HepG2 (cell line): Measurements from ENCODE around the gene ZFP28. TPM values are rescaled to one million over a fixed set of nuclear protein-coding genes. Genes with fewer than 3 reads are reported as not detected.

Experiments
- ATAC-seq: fragments of 200-7000 bp; cut with Tn5 transposase; 3 replicates; pipeline ENCODE4 v1.9.1; 2020; ENCODE audit warnings: mild to moderate bottlenecking, moderate library complexity
- BruUV-seq: library from RNA; stranded (reverse); fragments of 400-500 nt; replicated peaks from 2 replicates; lab custom pipeline; 2021; lab: Mats Ljungman, UMichigan
- CTCF ChIA-PET: fragments of 300-600 bp; formaldehyde crosslinking; extraction: SDS; loops from one replicate; lab custom pipeline; 2021; ENCODE audit warnings: low total read pairs, inconsistent platforms, low intra/inter-chr PET ratio; lab: Yijun Ruan, JAX
- POLR2A ChIA-PET: fragments of 350-600 bp; sonication (Branson Sonifier 250); formaldehyde crosslinking; loops from one replicate; lab custom pipeline; 2020; ENCODE audit warnings: antibody characterized with exemption, inconsistent platforms; lab: Yijun Ruan, JAX
- DNase-seq: peaks from one replicate; pipeline ENCODE4 v3.0.0-alpha.2; 2015; ENCODE audit warnings: low spot score
- FAIRE-seq: peaks from 3 replicates; lab custom pipeline; 2011; peaks lifted over from hg19 to GRCh38; lab: Jason Lieb, UNC
- H2AFZ ChIP-seq: one replicate; pipeline ENCODE4 v1.6.1; 2011; ENCODE audit warnings: low read length, inconsistent platforms
- H3K27ac ChIP-seq: fragments of 300-600 bp; 3 replicates; pipeline ENCODE4 v1.8.0; 2011; ENCODE audit warnings: mixed run types, mild to moderate bottlenecking, mixed read lengths, low read length, inconsistent platforms; ENCODE audit not compliant: insufficient read depth; ENCODE audit errors: extremely low read length
- H3K27me3 ChIP-seq, 2 experiments: fragments of 200-600 bp in 1 of 2; 2 replicates in 1 of 2; 3 replicates in 1 of 2; pipeline versions ENCODE4 v1.6.0 to v1.8.0; 2011; ENCODE audit warnings: low read length in 2 of 2, mild to moderate bottlenecking in 2 of 2, moderate library complexity in 2 of 2, inconsistent platforms in 1 of 2; ENCODE audit not compliant: insufficient read depth in 2 of 2, control insufficient read depth in 1 of 2
- H3K36me3 ChIP-seq, 2 experiments: fragments of 200-600 bp in 1 of 2; replicated peaks in 1 of 2; 2 replicates in 1 of 2; 3 replicates in 1 of 2; pipeline versions ENCODE4 v1.5.1 to v1.8.0; 2011; ENCODE audit warnings: low read length in 2 of 2, inconsistent platforms in 1 of 2; ENCODE audit not compliant: insufficient read depth in 2 of 2, control insufficient read depth in 1 of 2
- H3K4me1 ChIP-seq: 2 replicates; pipeline ENCODE4 v1.5.1; 2012; ENCODE audit warnings: low read length, inconsistent platforms; ENCODE audit not compliant: insufficient read depth
- H3K4me2 ChIP-seq: 2 replicates; pipeline ENCODE4 v1.6.0; 2011; ENCODE audit warnings: low read depth, low read length, inconsistent platforms
- H3K4me3 ChIP-seq, 3 experiments: fragments of 200-600 bp in 1 of 3; sonication (generic), shearing (Covaris generic) in 1 of 3; replicated peaks in 1 of 3; 2 replicates each; pipeline ENCODE4 v1.5.1; 2011 to 2016; ENCODE audit warnings: low read length in 3 of 3, inconsistent platforms in 2 of 3, low read depth in 2 of 3, mild to moderate bottlenecking in 2 of 3, control low read depth in 1 of 3, mixed read lengths in 1 of 3; ENCODE audit not compliant: insufficient read depth in 1 of 3
- H3K79me2 ChIP-seq: one replicate; pipeline ENCODE4 v1.6.1; 2011; ENCODE audit warnings: low read length, inconsistent platforms; ENCODE audit not compliant: insufficient read depth
- H3K9ac ChIP-seq: 2 replicates; pipeline ENCODE4 v1.6.0; 2011; ENCODE audit warnings: mild to moderate bottlenecking, low read depth, low read length, inconsistent platforms; ENCODE audit not compliant: insufficient read depth
- H3K9me3 ChIP-seq: 2 replicates; pipeline ENCODE4 v1.5.1; 2012; ENCODE audit warnings: mild to moderate bottlenecking, low read length
- H4K20me1 ChIP-seq: 2 replicates; pipeline ENCODE4 v1.6.0; 2011; ENCODE audit warnings: inconsistent platforms, mild to moderate bottlenecking, low read length, moderate library complexity; ENCODE audit not compliant: insufficient read depth
- ARNTL ChIP-seq: sonication (generic); formaldehyde crosslinking; IDR thresholded peaks from 2 replicates; pipeline ENCODE4 v1.4.0; 2020; ENCODE audit warnings: mild to moderate bottlenecking, missing genetic modification reagents
- ATF7-NPFF ChIP-seq: sonication (generic); formaldehyde crosslinking; IDR thresholded peaks from 2 replicates; pipeline ENCODE4 v1.8.1; 2023; ENCODE audit warnings: mild to moderate bottlenecking, low read depth, missing genetic modification reagents, moderate library complexity
- CREM ChIP-seq, 2 experiments: sonication (generic) in 1 of 2; formaldehyde crosslinking in 1 of 2; IDR thresholded peaks; 2 replicates each; pipeline versions ENCODE4 v1.4.0 to v1.6.1; 2016 to 2020; ENCODE audit warnings: antibody characterized with exemption in 1 of 2, mild to moderate bottlenecking in 1 of 2, missing genetic modification reagents in 1 of 2
- ELF1 ChIP-seq: sonication (generic); formaldehyde crosslinking; IDR thresholded peaks from 2 replicates; pipeline ENCODE4 v1.4.0; 2020; ENCODE audit warnings: missing genetic modification reagents
- GPN1 ChIP-seq: sonication (generic); formaldehyde crosslinking; IDR thresholded peaks from 2 replicates; pipeline ENCODE4 v1.5.1; 2020; ENCODE audit warnings: missing genetic modification reagents, borderline replicate concordance
- HDAC1 ChIP-seq: sonication (generic); formaldehyde crosslinking; IDR thresholded peaks from 2 replicates; pipeline ENCODE4 v1.5.1; 2020; ENCODE audit warnings: mild to moderate bottlenecking, missing genetic modification reagents
- IRF9 ChIP-seq: sonication (generic); formaldehyde crosslinking; IDR thresholded peaks from 2 replicates; pipeline ENCODE4 v1.8.0; 2022; ENCODE audit warnings: missing genetic modification reagents, mild to moderate bottlenecking, borderline replicate concordance
- NPAS2 ChIP-seq: sonication (generic); formaldehyde crosslinking; IDR thresholded peaks from 2 replicates; pipeline ENCODE4 v1.8.0; 2022; ENCODE audit warnings: mild to moderate bottlenecking, missing genetic modification reagents, borderline replicate concordance
- YEATS2 ChIP-seq: sonication (generic); formaldehyde crosslinking; IDR thresholded peaks from 2 replicates; pipeline ENCODE4 v1.4.0; 2020; ENCODE audit warnings: missing genetic modification reagents, borderline replicate concordance
- ZFX ChIP-seq: sonication (generic); formaldehyde crosslinking; IDR thresholded peaks from 2 replicates; pipeline ENCODE4 v1.4.0; 2020; ENCODE audit warnings: mild to moderate bottlenecking, low read depth, missing genetic modification reagents, moderate library complexity
- ZNF354B ChIP-seq: sonication (generic); formaldehyde crosslinking; IDR thresholded peaks from 2 replicates; pipeline ENCODE4 v1.8.0; 2022; ENCODE audit warnings: mild to moderate bottlenecking, missing genetic modification reagents
- ZNF709 ChIP-seq: sonication (generic); formaldehyde crosslinking; IDR thresholded peaks from 2 replicates; pipeline ENCODE4 v1.5.0; 2020; ENCODE audit warnings: mild to moderate bottlenecking, missing genetic modification reagents
- WGBS: methylation state at CpG from one replicate; pipeline ENCODE4 v1.1.6; 2017; ENCODE audit warnings: low lambda C conversion rate; 5-methylcytosine and 5-hydroxymethylcytosine counted together
- in situ Hi-C: cut with HindIII; loops from 2 replicates; pipeline ENCODE4 v1.10.0; 2017; ENCODE audit warnings: low pct_unique_long_range_greater_than_20kb; ENCODE audit not compliant: extremely low pct_ligation_motif_present
- intact Hi-C: fragments of 100-400 bp; cut with micrococcal nuclease; formaldehyde crosslinking; loops from one replicate; pipeline ENCODE4 v1.10.0; 2022; ENCODE audit not compliant: unreplicated experiment
- polyA plus RNA-seq, 8 experiments: library from polyadenylated mRNA; depleted of rRNA in 3 of 8; stranded (reverse) in 7 of 8; unstranded in 1 of 8; fragments of >200 nt; fragmentation: Illumina TruSeq in 4 of 8; extraction: Trizol in 4 of 8; gene quantifications; 2 replicates each; pipeline versions ENCODE4 v1.2.1 to v1.2.3, GENCODE V29; 2011 to 2016; ENCODE audit warnings: low read depth in 4 of 8, missing spikeins in 1 of 8, mixed read lengths in 1 of 8; ENCODE audit not compliant: insufficient read depth in 1 of 8
- total RNA-seq, 5 experiments: library from RNA; depleted of rRNA; stranded (reverse); fragments of >200 nt; fragmentation: Illumina TruSeq; extraction: Trizol; gene quantifications; 2 replicates each; pipeline ENCODE4 v1.2.3, GENCODE V29; 2016; ENCODE audit warnings: low read depth in 1 of 5
- TF ChIP-seq, protein P1 (sequence below): sonication (generic); formaldehyde crosslinking; IDR thresholded peaks from 2 replicates; pipeline ENCODE4 v1.9.0; 2022; ENCODE audit warnings: missing genetic modification reagents, mild to moderate bottlenecking, borderline replicate concordance
- TF ChIP-seq, protein P2 (sequence below): sonication (generic); formaldehyde crosslinking; IDR thresholded peaks from 2 replicates; pipeline ENCODE4 v1.5.1; 2020; ENCODE audit warnings: mild to moderate bottlenecking, missing genetic modification reagents, moderate library complexity

ZFP28 gene
- total and polyA plus RNA-seq, 2 of the 13 experiments (the other 11 are each of a cell fraction or from before 2014, with no cell fraction given): not detected

- no peak for TF ChIP-seq ELF1 (CRISPR knock-in tag)
- 0 out of 2 replicates have a peak, but pooled peaks have one; percentile 22 for TF ChIP-seq IRF9 (CRISPR knock-in tag)
- TF ChIP-seq, protein P1, sequence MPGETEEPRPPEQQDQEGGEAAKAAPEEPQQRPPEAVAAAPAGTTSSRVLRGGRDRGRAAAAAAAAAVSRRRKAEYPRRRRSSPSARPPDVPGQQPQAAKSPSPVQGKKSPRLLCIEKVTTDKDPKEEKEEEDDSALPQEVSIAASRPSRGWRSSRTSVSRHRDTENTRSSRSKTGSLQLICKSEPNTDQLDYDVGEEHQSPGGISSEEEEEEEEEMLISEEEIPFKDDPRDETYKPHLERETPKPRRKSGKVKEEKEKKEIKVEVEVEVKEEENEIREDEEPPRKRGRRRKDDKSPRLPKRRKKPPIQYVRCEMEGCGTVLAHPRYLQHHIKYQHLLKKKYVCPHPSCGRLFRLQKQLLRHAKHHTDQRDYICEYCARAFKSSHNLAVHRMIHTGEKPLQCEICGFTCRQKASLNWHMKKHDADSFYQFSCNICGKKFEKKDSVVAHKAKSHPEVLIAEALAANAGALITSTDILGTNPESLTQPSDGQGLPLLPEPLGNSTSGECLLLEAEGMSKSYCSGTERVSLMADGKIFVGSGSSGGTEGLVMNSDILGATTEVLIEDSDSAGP: peak; percentile 82; the same call in 1 of the 2 replicates
- peak; percentile 89 for TF ChIP-seq HDAC1 (CRISPR knock-in tag)
- no peak for TF ChIP-seq ZNF709 (CRISPR knock-in tag)
- peak; percentile 21; the same call in 1 of the 2 replicates for TF ChIP-seq CREM (IDR thresholded peaks at IDR 0.05)
- no peak for TF ChIP-seq CREM (CRISPR knock-in tag; IDR thresholded peaks at IDR 0.05)
- TF ChIP-seq NPAS2 (CRISPR knock-in tag): no peak
- peak; percentile 33; the same call in 1 of the 2 replicates for TF ChIP-seq ARNTL
These were observed 56.2 kb downstream of the ZFP28 start, which contains the start of gene ZNF71 (continued) for GRCh38 chr19:56594783-56595547.

- H3K9me3 ChIP-seq: peaks cover 22% of the 10 kb centered on the region
- WGBS: 2% methylated on average over 4 of the region's 4 CpGs
- POLR2A ChIA-PET: interaction anchor here (1.0 kb wide), 1 partner anchor 1086 kb away, joined by 3 read pairs; the partner anchor contains the start of gene ZNF551
- no peak for DNase-seq
- peak overlapping the region; percentile 85 for H3K9ac ChIP-seq
- peak; percentile 63 for FAIRE-seq
- H3K79me2 ChIP-seq: peaks cover 9% of the 10 kb centered on the region
- peak overlapping the region; percentile 48 for H3K27ac ChIP-seq
- H4K20me1 ChIP-seq: no peaks in the 10 kb centered on the region
- CTCF ChIA-PET: no interaction called here
- peak overlapping the region; percentile 78 for H2AFZ ChIP-seq
- peak; percentile 71 for ATAC-seq
- H3K4me2 ChIP-seq: peak overlapping the region; percentile 97
- intact Hi-C loops (no loop called here), in situ Hi-C loops (no loop called here)
- BruUV-seq: no TSS peak
- peak overlapping the region; percentile 66 to 100 (median 100) for H3K4me3 ChIP-seq
- peaks cover 17% of the 10 kb centered on the region for H3K4me1 ChIP-seq
- no peaks in the 10 kb centered on the region; a peak in 1 of 5 replicates for H3K27me3 ChIP-seq
- H3K36me3 ChIP-seq: no peaks in the 10 kb centered on the region
- TF ChIP-seq ZFX (CRISPR knock-in tag): peak; percentile 28; the same call in 1 of the 2 replicates
- TF ChIP-seq ATF7-NPFF (CRISPR knock-in tag): 0 out of 2 replicates have a peak, but pooled peaks have one; percentile 12
- no peak for TF ChIP-seq ZNF354B (CRISPR knock-in tag)
- no peak for TF ChIP-seq GPN1 (CRISPR knock-in tag)
- TF ChIP-seq, protein P2, sequence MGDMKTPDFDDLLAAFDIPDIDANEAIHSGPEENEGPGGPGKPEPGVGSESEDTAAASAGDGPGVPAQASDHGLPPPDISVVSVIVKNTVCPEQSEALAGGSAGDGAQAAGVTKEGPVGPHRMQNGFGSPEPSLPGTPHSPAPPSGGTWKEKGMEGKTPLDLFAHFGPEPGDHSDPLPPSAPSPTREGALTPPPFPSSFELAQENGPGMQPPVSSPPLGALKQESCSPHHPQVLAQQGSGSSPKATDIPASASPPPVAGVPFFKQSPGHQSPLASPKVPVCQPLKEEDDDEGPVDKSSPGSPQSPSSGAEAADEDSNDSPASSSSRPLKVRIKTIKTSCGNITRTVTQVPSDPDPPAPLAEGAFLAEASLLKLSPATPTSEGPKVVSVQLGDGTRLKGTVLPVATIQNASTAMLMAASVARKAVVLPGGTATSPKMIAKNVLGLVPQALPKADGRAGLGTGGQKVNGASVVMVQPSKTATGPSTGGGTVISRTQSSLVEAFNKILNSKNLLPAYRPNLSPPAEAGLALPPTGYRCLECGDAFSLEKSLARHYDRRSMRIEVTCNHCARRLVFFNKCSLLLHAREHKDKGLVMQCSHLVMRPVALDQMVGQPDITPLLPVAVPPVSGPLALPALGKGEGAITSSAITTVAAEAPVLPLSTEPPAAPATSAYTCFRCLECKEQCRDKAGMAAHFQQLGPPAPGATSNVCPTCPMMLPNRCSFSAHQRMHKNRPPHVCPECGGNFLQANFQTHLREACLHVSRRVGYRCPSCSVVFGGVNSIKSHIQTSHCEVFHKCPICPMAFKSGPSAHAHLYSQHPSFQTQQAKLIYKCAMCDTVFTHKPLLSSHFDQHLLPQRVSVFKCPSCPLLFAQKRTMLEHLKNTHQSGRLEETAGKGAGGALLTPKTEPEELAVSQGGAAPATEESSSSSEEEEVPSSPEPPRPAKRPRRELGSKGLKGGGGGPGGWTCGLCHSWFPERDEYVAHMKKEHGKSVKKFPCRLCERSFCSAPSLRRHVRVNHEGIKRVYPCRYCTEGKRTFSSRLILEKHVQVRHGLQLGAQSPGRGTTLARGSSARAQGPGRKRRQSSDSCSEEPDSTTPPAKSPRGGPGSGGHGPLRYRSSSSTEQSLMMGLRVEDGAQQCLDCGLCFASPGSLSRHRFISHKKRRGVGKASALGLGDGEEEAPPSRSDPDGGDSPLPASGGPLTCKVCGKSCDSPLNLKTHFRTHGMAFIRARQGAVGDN (CRISPR knock-in tag): peak; percentile 54; the same call in 1 of the 2 replicates
- TF ChIP-seq YEATS2 (CRISPR knock-in tag): no peak
These were observed 56.8 kb downstream of the ZFP28 start for GRCh38 chr19:56595548-56595899.
